GM18499 (cell line): ENCODE data around the gene PRKCE.

Experiments used
- ATAC-seq: cut with Tn5 transposase; IDR thresholded peaks from one replicate; pipeline ENCODE4 v1.9.1; 2021; ENCODE audit warnings: moderate number of reproducible peaks; ENCODE audit not compliant: insufficient read depth, unreplicated experiment

The PRKCE gene

GRCh38 chr2:46000660-46001059, 349.2 kb downstream of the PRKCE start:
- no peak for ATAC-seq

- no peak for ATAC-seq
Observed at GRCh38 chr2:46001290-46001689, 349.8 kb downstream of the PRKCE start.

- ATAC-seq = no peak
Observed at GRCh38 chr2:46001741-46002506, 350.4 kb downstream of the PRKCE start.

- no peak for ATAC-seq
Observed at GRCh38 chr2:46002507-46002883, 351.0 kb downstream of the PRKCE start.

GRCh38 chr2:46002947-46003346, 351.5 kb downstream of the PRKCE start:
- no peak for ATAC-seq

- ATAC-seq = no peak
Observed at GRCh38 chr2:46003903-46004473, 352.5 kb downstream of the PRKCE start.

GRCh38 chr2:46006473-46007025, 355.1 kb downstream of the PRKCE start:
- no peak for ATAC-seq

- no peak for ATAC-seq
Observed at GRCh38 chr2:46007412-46007811, 355.9 kb downstream of the PRKCE start.

- ATAC-seq = no peak
Observed at GRCh38 chr2:46008091-46008870, 356.8 kb downstream of the PRKCE start.

- ATAC-seq = no peak
Observed at GRCh38 chr2:46009315-46009714, 357.8 kb downstream of the PRKCE start.

- no peak for ATAC-seq
Observed at GRCh38 chr2:46009772-46010171, 358.3 kb downstream of the PRKCE start.

GRCh38 chr2:46010223-46010924, 358.9 kb downstream of the PRKCE start:
- no peak for ATAC-seq

- ATAC-seq = no peak
Observed at GRCh38 chr2:46010925-46011490, 359.5 kb downstream of the PRKCE start.

GRCh38 chr2:46012618-46013240, 361.3 kb downstream of the PRKCE start:
- no peak for ATAC-seq

- ATAC-seq = no peak
Observed at GRCh38 chr2:46013726-46014125, 362.3 kb downstream of the PRKCE start.

- no peak for ATAC-seq
Observed at GRCh38 chr2:46014911-46015654, 363.6 kb downstream of the PRKCE start.

- ATAC-seq = no peak
Observed at GRCh38 chr2:46015671-46016070, 364.2 kb downstream of the PRKCE start.

- ATAC-seq = no peak
Observed at GRCh38 chr2:46016091-46016490, 364.6 kb downstream of the PRKCE start.
